HEK293T (cell line): ENCODE results near the gene SCAANT1.

Source experiments
- CTCF ChIA-PET: fragments of 350-600 bp; formaldehyde crosslinking; extraction: SDS; loops from one replicate; lab custom pipeline; 2021; ENCODE audit warnings: antibody characterized with exemption, inconsistent platforms; lab: Yijun Ruan, JAX
- POLR2A ChIA-PET: fragments of 350-600 bp; formaldehyde crosslinking; extraction: SDS; loops from one replicate; lab custom pipeline; 2020; ENCODE audit warnings: antibody characterized with exemption, inconsistent platforms; lab: Yijun Ruan, JAX
- DNase-seq: peaks from one replicate; pipeline ENCODE4 v3.0.0; 2012; ENCODE audit warnings: mixed read lengths; ENCODE audit errors: extremely low spot score
- BHLHE40 ChIP-seq: fragments of 450-650 bp; IDR thresholded peaks from 2 replicates; pipeline ENCODE4 v1.6.1; 2016; ENCODE audit warnings: mild to moderate bottlenecking, moderate library complexity, borderline replicate concordance
- CTBP1 ChIP-seq: fragments of 450-650 bp; IDR thresholded peaks from 2 replicates; pipeline ENCODE4 v1.6.1; 2016; ENCODE audit warnings: borderline replicate concordance
- ELF4 ChIP-seq: fragments of 450-650 bp; IDR thresholded peaks from 2 replicates; pipeline ENCODE4 v1.6.1; 2017; ENCODE audit warnings: antibody characterized with exemption
- FOXA1 ChIP-seq: fragments of 450-650 bp; IDR thresholded peaks from 2 replicates; pipeline ENCODE4 v1.6.1; 2016; ENCODE audit warnings: mild to moderate bottlenecking
- FOXK2 ChIP-seq: fragments of 450-650 bp; IDR thresholded peaks from 2 replicates; pipeline ENCODE4 v1.6.1; 2016; ENCODE audit warnings: mild to moderate bottlenecking
- FOXM1 ChIP-seq: fragments of 450-650 bp; IDR thresholded peaks from 2 replicates; pipeline ENCODE4 v1.6.1; 2017; ENCODE audit warnings: mild to moderate bottlenecking, borderline replicate concordance
- HDGF ChIP-seq: fragments of 450-650 bp; IDR thresholded peaks from 2 replicates; pipeline ENCODE4 v1.6.1; 2017; ENCODE audit warnings: antibody characterized with exemption, borderline replicate concordance
- L3MBTL2 ChIP-seq: fragments of 450-650 bp; conservative IDR thresholded peaks from 2 replicates; pipeline ENCODE4 v1.6.1; 2016; ENCODE audit warnings: mild to moderate bottlenecking
- LEF1 ChIP-seq: fragments of 450-650 bp; IDR thresholded peaks from 2 replicates; pipeline ENCODE4 v1.6.1; 2017; ENCODE audit warnings: mild to moderate bottlenecking, borderline replicate concordance
- NFRKB ChIP-seq: fragments of 450-650 bp; IDR thresholded peaks from 2 replicates; pipeline ENCODE4 v1.6.1; 2016; ENCODE audit warnings: mild to moderate bottlenecking, moderate library complexity
- PKNOX1 ChIP-seq: fragments of 450-650 bp; IDR thresholded peaks from 2 replicates; pipeline ENCODE4 v1.6.1; 2016
- SP1 ChIP-seq: fragments of 450-650 bp; IDR thresholded peaks from 2 replicates; pipeline ENCODE4 v1.6.1; 2017
- TARDBP ChIP-seq: fragments of 450-650 bp; IDR thresholded peaks from 2 replicates; pipeline ENCODE4 v1.6.1; 2016
- ZNF384 ChIP-seq: fragments of 450-650 bp; IDR thresholded peaks from 2 replicates; pipeline ENCODE4 v1.6.1; 2016

The SCAANT1 gene

DNA sequence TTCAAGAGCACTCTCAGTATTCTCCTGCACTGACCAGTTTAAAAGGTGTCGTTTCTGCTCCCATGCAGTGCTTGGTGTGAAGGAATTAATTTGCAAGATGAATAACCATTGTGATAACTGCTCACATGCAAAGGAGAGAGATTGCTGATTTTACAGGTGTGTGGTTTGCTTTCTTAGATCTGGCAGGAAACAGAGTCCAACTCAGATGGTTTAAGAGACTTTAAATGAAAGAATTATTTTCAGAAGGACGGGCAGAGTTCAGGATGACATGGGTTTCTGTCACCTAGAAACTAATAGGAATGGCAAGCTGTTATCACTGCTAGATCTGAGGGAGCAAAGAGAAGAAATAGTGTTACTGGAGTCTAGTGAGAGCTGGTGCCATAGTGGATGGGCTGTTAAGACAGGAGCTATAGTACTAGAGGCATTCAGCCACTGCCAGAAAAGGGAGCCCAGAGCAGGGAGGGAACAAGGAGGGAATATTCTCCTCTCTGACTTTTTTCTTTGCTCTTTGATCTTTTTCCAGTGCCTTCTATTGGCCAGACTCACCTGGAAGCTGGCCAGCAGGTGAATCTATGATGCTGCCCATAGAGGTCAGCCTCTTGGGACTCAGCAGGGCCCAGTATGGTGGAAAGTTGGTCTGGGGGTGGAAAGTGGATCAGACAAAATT lies 33.7 kb downstream of the SCAANT1 start:
- TF ChIP-seq TARDBP (no peak), FOXA1 (no peak), PKNOX1 (no peak), LEF1 (no peak), ZNF384 (no peak), FOXK2 (no peak), ELF4 (no peak), FOXM1 (no peak), L3MBTL2 (no peak), HDGF (no peak)
- ChIA-PET POLR2A (no interaction called here), CTCF (no interaction called here)
- no peak for DNase-seq

GRCh38 chr3:63877737-63878393 lies 34.3 kb downstream of the SCAANT1 start:
- ChIA-PET POLR2A (interaction anchor here (2.5 kb wide), 1 partner anchor 14 kb away, joined by 8 read pairs; the partner anchor contains the start of genes ATXN7 and THOC7), CTCF (no interaction called here)
- TF ChIP-seq FOXK2 (no peak), FOXM1 (no peak)
- no peak for DNase-seq

- ChIA-PET POLR2A (interaction anchor here (0.7 to 2.5 kb wide), 2 partner anchors 8 to 12 kb away, joined by 4 to 8 read pairs; partner anchors contain the start of genes ATXN7 and THOC7), CTCF (no interaction called here)
- TF ChIP-seq CTBP1: 0 out of 2 replicates have a peak, but pooled peaks have one; percentile 22
- peak; percentile 92 for TF ChIP-seq PKNOX1
- TF ChIP-seq FOXA1: no peak
- no peak for TF ChIP-seq SP1
- DNase-seq: no peak
Observed at GRCh38 chr3:63876260-63876659, 35.9 kb downstream of the SCAANT1 start.

DNA sequence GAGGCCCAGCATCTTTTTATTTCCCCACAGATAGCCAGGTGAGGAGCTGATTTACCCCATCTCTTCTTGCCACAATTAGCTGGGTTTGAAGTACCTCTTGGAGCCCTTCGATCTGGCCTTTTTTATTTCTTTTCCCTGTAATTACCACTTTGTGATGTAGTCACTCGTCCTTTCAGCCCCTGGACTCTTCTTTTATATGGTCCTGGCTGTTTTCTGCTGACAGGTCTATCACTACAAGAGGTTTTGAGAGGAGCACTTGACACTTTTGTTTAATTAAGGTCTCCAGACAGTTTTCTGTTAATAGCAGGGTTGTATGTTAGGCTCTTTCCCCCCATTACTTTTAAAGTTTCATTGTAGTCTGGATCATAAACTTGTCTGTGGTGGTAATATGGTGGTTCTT lies 36.7 kb downstream of the SCAANT1 start:
- POLR2A ChIA-PET: interaction anchor here (0.7 to 2.5 kb wide), 2 partner anchors 9 to 12 kb away, joined by 4 to 8 read pairs; partner anchors contain the start of genes ATXN7 and THOC7
- no peak for DNase-seq
- TF ChIP-seq L3MBTL2: no peak
- TF ChIP-seq LEF1: no peak
- TF ChIP-seq PKNOX1: peak; percentile 35; the same call in 1 of the 2 replicates
- CTCF ChIA-PET: interaction anchor here (0.6 kb wide), 1 partner anchor 1881 kb away, joined by 3 read pairs; no protein-coding TSS in a partner anchor

DNA sequence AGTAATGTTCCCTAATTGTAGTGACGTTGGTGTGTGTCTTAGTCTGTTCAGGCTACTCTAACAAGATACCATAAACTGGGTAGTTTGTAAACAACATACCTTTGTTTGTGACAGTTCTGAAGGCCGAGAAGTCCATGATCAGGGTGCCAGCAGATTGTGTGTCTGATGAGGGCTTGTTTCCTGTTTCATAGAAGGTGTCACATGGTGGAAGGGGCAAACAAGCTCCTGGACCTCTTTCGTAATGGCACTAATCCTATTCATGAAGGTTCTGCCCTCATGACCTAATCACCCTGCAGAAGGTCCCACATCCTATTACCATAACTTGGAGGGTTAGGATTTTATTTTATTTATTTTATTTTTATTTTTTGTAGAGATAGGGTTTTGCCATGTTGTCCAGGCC lies 37.4 kb downstream of the SCAANT1 start:
- TF ChIP-seq HDGF: no peak
- no peak for TF ChIP-seq SP1
- no peak for TF ChIP-seq BHLHE40
- TF ChIP-seq ZNF384: no peak
- TF ChIP-seq PKNOX1: no peak
- TF ChIP-seq FOXM1: no peak
- no peak for TF ChIP-seq ELF4
- TF ChIP-seq FOXK2: no peak
- no peak for DNase-seq
- POLR2A ChIA-PET: no interaction called here
- CTCF ChIA-PET: no interaction called here

DNA sequence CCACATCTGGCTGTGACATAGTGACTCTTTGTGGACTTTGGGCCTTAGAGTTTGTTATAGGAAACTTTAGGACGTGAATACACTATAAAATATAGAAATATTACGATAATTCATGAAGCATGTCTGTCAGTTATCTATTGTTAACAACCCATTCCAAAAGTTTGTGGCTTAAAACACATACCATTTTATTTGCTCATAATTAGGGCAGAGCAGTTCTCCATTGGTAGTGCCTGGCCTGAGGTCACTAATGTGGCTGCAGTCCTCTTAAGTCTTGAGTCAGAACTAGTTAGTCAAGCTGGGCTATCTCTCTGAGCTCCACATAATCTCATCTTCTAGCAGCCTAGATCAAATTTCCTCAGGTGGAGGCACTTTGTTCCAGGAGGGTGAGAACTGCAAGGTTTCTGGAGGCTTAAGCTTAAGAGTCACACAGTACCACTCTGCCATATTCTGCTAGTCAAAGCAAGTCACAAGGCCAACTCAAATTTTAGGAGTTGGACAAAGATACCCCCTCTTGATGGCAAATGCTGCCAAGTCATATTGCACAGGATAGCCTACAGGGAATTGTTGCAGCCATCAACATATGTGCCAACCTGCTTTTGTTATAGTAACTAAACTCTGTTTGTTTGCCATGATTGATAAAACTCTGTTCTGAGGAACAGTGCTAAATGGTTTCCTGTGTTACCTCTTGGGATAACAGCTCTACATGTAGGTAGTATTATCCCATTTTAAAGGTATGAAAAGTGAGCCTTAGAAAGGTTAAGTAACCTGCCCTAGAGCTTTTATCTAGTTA lies 39.9 kb downstream of the SCAANT1 start:
- ChIA-PET POLR2A (no interaction called here), CTCF (no interaction called here)
- DNase-seq: no peak
- no peak for TF ChIP-seq PKNOX1
- TF ChIP-seq ZNF384: no peak
- no peak for TF ChIP-seq ELF4
- TF ChIP-seq NFRKB: no peak
- no peak for TF ChIP-seq TARDBP
- no peak for TF ChIP-seq FOXM1
- no peak for TF ChIP-seq CTBP1
- TF ChIP-seq FOXA1: no peak
